ENCODE data around the gene CAMSAP1.

DNA sequence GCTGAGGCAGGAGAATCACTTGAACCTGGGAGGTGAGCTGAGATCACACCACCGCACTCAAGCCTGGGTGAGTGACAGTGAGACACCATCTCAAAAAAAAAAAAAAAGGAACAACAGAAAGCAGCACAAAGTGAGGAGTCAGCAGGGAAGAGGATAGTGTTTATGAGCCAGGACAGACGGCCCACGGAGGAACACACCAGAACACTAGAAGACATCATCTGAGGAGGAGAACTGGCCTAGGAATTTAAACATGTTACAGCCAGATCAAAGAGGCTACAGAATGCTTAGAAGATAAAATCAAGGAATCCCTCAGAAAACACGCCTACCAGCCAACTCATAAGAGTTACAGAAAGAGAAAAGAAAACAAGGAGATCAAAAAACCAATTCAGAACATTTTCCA is 41.6 kb upstream of the CAMSAP1 start:
- TF ChIP-seq EZH2 (IDR thresholded peaks at IDR 0.05; ENCODE audit: borderline replicate concordance, low read length), result no peak
- TF ChIP-seq, protein P1, sequence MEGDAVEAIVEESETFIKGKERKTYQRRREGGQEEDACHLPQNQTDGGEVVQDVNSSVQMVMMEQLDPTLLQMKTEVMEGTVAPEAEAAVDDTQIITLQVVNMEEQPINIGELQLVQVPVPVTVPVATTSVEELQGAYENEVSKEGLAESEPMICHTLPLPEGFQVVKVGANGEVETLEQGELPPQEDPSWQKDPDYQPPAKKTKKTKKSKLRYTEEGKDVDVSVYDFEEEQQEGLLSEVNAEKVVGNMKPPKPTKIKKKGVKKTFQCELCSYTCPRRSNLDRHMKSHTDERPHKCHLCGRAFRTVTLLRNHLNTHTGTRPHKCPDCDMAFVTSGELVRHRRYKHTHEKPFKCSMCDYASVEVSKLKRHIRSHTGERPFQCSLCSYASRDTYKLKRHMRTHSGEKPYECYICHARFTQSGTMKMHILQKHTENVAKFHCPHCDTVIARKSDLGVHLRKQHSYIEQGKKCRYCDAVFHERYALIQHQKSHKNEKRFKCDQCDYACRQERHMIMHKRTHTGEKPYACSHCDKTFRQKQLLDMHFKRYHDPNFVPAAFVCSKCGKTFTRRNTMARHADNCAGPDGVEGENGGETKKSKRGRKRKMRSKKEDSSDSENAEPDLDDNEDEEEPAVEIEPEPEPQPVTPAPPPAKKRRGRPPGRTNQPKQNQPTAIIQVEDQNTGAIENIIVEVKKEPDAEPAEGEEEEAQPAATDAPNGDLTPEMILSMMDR (IDR thresholded peaks at IDR 0.05; ENCODE audit: low read length), result no peak
